NCI-H2171 treated with DMSO at 0.1 percent for 48 hours (cell line): ENCODE measurements around the gene FGR.

ENCODE experiments used
- DNase-seq: peaks from one replicate; lab custom pipeline; 2025; lab: John Stamatoyannopoulos, UW

FGR gene

DNA sequence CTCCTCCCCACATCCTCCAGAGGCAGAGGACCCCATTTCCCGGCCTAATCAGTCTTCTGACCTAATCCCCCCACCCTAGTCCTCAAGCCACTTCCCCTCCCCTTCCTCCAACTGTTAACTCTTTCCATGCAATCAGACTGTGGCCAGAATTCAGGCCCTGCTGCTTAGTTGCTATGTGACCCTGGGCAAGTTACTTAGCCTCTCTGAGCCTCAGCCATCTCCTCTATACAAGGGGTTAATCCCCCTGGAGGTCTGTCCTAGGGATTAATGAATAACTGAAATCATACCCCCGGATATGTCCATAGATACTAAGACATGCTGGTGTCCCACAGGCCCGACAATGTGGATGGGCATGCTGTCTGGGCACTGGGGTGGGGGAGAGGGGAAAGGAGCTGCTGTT is 49.3 kb downstream of the FGR start:
- DNase-seq, result no peak

DNA sequence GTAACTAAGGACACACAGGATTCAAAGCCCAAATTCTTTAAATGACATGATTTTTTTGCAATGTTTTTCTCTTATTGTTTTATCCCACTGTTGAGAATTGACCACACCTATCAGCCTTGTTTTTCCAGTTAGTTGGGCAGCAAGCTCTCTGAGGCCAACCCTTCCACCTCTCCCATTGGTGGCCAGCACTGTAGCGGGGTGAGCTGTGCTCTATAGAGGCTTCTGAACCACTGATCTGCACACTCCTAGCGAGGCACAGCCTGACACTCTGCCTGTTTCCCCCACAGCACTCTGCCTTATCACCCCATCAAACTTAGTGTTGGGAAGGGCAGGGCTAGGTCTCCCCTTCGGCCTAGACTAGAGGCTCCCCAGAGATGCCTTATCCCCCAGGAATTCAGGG is 50.5 kb downstream of the FGR start:
- DNase-seq, result no peak

GRCh38 chr1:27583479-27583878 is 51.5 kb downstream of the FGR start:
- no peak for DNase-seq

GRCh38 chr1:27581823-27582243 is 53.2 kb downstream of the FGR start:
- no peak for DNase-seq

GRCh38 chr1:27577504-27578188 is 57.3 kb downstream of the FGR start:
- DNase-seq, result peak; percentile 62

DNA sequence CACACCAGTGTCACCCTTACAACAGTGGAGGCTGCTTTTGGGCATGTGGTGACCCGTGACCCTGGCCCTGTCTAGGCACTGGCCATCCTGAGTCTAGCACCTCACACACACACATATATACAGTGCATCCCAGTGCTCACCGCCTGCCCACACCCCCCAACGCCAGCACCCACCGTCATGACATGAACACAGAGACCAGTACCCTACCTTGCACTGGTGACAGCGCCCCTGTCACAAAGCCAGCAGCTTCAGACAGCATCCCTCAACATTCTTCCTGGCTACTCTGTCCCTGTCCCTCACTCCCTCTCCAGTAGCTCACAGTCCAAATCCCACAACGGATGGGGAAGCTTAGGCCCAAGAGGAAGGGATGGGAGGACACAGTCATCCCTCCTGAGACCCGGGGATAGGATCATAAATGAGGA is 58.2 kb downstream of the FGR start:
- DNase-seq, result no peak

DNA sequence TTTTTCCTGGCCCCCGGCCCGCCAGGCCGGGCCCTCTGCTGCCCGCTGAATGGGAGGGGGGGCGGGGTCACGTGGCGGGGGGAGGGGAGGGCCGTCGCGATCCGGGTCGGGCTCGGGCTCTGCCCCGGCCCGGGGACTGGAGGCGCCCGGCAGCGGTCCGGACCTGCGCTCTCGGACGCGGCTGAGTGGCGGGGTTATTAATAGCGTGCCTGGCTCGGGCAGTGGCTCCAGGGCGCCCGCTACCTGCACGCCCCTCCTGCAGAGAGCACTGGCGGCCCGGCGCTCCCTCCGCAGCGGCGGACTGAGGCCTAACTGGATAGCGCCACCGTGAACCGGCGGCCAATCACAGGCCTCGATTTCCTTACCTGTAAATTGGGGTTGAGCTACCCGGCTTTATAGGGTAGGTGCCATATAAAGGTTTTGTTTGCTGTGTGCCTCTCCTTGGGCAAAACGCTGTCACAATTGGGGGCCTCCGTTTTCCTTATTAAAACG is 59.1 kb downstream of the FGR start:
- peak; percentile 57 for DNase-seq

DNA sequence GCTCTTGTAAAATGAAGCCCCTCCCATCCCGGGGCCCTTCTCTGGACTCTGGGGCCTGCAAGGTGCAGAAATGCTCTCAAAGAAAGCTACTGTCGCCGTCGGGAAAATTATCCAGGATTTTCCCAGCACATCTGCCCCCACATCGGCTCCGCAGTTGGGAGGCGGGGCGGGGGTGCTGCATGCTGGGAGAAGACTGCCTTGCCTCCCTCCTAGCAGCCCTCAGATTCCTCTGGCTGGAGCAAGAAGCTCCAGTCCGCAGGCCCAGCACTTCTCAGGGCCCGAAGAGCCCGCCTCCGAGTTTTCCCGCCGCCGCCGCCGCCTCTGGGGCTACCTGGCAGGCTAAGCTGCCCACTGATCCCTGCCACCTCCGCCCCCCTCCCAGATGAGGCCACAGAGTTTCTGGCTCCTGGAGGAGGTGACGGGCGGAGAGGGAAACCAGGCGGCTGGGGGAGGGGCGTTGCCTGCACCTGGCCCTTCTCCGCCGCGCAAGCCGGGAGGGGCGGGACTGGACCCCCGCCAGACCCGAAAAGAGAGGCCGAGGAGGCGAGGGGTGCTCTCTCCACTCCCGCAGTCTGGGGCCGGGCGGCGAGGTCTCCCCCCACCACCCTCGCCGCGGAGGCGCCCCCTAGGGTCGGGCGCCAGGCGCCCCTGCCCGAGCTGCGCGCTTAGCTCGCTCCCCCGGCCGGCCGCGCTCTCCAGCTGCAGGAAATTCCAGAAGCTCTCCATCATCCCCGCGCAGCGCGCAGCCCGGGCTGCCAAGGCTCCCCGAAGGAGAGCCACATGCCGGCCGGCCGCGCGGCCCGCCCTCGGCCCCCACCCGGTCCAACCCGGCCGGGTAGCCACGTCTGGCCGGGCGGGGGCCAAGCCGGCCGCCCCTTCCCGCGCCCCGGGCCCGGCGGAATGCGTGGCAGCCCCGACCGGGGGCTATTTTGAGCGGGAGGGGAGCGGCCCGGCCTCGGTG is 59.8 kb downstream of the FGR start:
- DNase-seq, result peak; percentile 74

- DNase-seq, result no peak
These were observed 60.8 kb downstream of the FGR start for GRCh38 chr1:27574001-27574781.

- DNase-seq, result no peak
These were observed 62.1 kb downstream of the FGR start for GRCh38 chr1:27572679-27573426.

DNA sequence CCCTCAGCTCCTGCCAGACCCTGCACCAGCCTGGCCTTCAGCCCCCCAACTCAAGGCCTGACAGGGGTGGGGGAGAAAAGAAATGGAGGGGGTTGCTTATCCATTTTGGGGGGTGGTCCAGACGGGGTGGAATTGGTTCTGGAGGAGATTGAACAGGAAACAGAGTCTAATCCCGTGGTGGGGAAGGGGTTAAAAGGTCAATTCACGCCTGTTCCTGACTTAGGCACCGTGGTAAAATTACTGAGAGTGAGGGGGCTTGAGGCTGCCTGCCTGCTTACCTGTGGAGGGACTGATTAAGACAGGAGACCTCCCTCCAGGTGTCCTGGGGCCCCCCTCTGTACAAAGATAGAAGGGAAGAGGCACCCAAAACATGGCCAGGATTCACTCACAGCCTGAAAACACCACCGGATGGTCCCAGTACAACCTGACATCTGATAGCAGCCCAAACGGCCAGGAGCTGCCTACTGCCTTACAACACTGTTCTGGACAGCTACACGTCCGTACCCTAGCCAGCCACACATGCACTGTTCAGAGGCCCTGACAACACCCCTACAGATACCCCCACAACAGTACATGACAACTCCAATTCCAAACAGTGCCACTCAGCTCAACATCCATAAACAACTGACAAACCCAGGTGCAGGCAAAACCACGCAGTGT is 62.8 kb downstream of the FGR start:
- no peak for DNase-seq

- DNase-seq, result no peak
These were observed 63.5 kb downstream of the FGR start for GRCh38 chr1:27571439-27572018.

GRCh38 chr1:27570784-27571183 is 64.2 kb downstream of the FGR start:
- DNase-seq, result no peak

- DNase-seq, result no peak
These were observed 64.6 kb downstream of the FGR start for GRCh38 chr1:27570356-27570755.

GRCh38 chr1:27569506-27570291 is 65.3 kb downstream of the FGR start:
- no peak for DNase-seq

GRCh38 chr1:27569088-27569460 is 65.9 kb downstream of the FGR start:
- DNase-seq, result peak; percentile 42

GRCh38 chr1:27568300-27569087 is 66.5 kb downstream of the FGR start:
- DNase-seq, result peak; percentile 94

GRCh38 chr1:27567971-27568299 is 67.0 kb downstream of the FGR start:
- no peak for DNase-seq

DNA sequence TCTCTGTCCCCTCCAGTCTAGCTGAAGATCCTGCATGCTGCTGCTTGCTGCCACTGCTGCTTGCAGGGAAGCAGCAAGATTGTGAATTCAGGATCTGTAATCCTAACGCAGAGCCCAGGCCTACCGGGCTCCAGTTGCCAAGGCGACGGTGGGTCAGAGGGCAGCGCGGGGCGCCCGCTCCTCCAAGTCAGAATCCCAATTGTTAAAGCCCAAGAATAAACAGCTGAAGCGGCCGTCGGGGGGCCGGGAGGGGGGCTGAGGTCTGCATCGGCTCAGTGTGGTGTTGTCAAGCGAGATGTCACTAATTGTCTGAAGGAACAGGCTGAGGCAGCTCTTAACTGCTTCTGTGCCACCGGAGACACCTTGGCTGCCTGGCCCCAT is 67.8 kb downstream of the FGR start:
- DNase-seq, result peak; percentile 69
